Measurements from ENCODE around the gene SIDT1. TPM values are rescaled to one million over a fixed set of nuclear protein-coding genes. Genes with fewer than 3 reads are reported as not detected.

SIDT1 gene
- total RNA-seq, 3 donors from 2014 or later, result 22.4 to 61.2 (median 37.0) TPM

GRCh38 chr3:113514265-113514769 is 18.0 kb upstream of the SIDT1 start:
- intact Hi-C loops (cut with DNase I, micrococcal nuclease), result no loop called here
- Histone ChIP-seq H3K9me3 (no peaks in the 10 kb centered on the region), H3K4me3 (peak overlapping the region; percentile 56), H3K4me1 (ENCODE audit: low read depth) (peaks cover 9% of the 10 kb centered on the region), H3K36me3 (ENCODE audit: low read depth) (no peaks in the 10 kb centered on the region)
- ATAC-seq (peak; percentile 7), DNase-seq (no peak)
- TF ChIP-seq CTCF (IDR thresholded peaks at IDR 0.05), result no peak

- no peak overlapping the region for H3K4me3 ChIP-seq
- H3K36me3 ChIP-seq (ENCODE audit: low read depth), result no peaks in the 10 kb centered on the region
- peaks cover 9% of the 10 kb centered on the region for H3K4me1 ChIP-seq (ENCODE audit: low read depth)
- peak; percentile 42 for ATAC-seq
- intact Hi-C loops (cut with DNase I, micrococcal nuclease), result no loop called here
- no peak for TF ChIP-seq CTCF (IDR thresholded peaks at IDR 0.05)
- DNase-seq, result peak; percentile 31 to 62 (median 33)
- H3K9me3 ChIP-seq, result no peaks in the 10 kb centered on the region
These were observed 16.2 kb upstream of the SIDT1 start for GRCh38 chr3:113516115-113516505.

- Histone ChIP-seq H3K36me3 (ENCODE audit: low read depth) (no peaks in the 10 kb centered on the region), H3K4me3 (no peak overlapping the region), H3K4me1 (ENCODE audit: low read depth) (no peaks in the 10 kb centered on the region), H3K9me3 (no peaks in the 10 kb centered on the region)
- intact Hi-C loops (cut with DNase I, micrococcal nuclease), result no loop called here
- no peak for TF ChIP-seq CTCF (IDR thresholded peaks at IDR 0.05)
- DNase-seq, result no peak
- no peak for ATAC-seq
These were observed 10.4 kb upstream of the SIDT1 start for GRCh38 chr3:113521981-113522380.

GRCh38 chr3:113523241-113523640 is 9.1 kb upstream of the SIDT1 start:
- Histone ChIP-seq H3K4me3 (no peak overlapping the region), H3K36me3 (ENCODE audit: low read depth) (no peaks in the 10 kb centered on the region), H3K4me1 (ENCODE audit: low read depth) (no peaks in the 10 kb centered on the region), H3K9me3 (no peaks in the 10 kb centered on the region)
- no peak for DNase-seq
- no peak for ATAC-seq
- no peak for TF ChIP-seq CTCF (IDR thresholded peaks at IDR 0.05)
- intact Hi-C loops (cut with DNase I, micrococcal nuclease), result no loop called here

GRCh38 chr3:113532698-113533533 is 561 bp downstream of the SIDT1 start:
- intact Hi-C loops (cut with DNase I, micrococcal nuclease), result no loop called here
- no peaks in the 10 kb centered on the region for H3K9me3 ChIP-seq
- H3K4me1 ChIP-seq (ENCODE audit: low read depth), result peaks cover 29% of the 10 kb centered on the region
- no peak for TF ChIP-seq CTCF (IDR thresholded peaks at IDR 0.05)
- H3K4me3 ChIP-seq, result peak overlapping the region; percentile 76
- DNase-seq, result peak; percentile 48 to 69 (median 65)
- ATAC-seq, result peak; percentile 56
- no peaks in the 10 kb centered on the region for H3K36me3 ChIP-seq (ENCODE audit: low read depth)
